HG02852 (cell line): ENCODE measurements around the gene MAP3K9.
"Not testable (repeated sequence)": the region's sequence is repeated elsewhere in the genome, so short reads cannot be mapped to it uniquely, and the experiment has no call there.

Source experiments
- ATAC-seq: cut with Tn5 transposase; IDR thresholded peaks from one replicate; pipeline ENCODE4 v1.9.1; 2021; ENCODE audit warnings: mild to moderate bottlenecking, moderate library complexity; ENCODE audit not compliant: unreplicated experiment

The MAP3K9 gene

DNA sequence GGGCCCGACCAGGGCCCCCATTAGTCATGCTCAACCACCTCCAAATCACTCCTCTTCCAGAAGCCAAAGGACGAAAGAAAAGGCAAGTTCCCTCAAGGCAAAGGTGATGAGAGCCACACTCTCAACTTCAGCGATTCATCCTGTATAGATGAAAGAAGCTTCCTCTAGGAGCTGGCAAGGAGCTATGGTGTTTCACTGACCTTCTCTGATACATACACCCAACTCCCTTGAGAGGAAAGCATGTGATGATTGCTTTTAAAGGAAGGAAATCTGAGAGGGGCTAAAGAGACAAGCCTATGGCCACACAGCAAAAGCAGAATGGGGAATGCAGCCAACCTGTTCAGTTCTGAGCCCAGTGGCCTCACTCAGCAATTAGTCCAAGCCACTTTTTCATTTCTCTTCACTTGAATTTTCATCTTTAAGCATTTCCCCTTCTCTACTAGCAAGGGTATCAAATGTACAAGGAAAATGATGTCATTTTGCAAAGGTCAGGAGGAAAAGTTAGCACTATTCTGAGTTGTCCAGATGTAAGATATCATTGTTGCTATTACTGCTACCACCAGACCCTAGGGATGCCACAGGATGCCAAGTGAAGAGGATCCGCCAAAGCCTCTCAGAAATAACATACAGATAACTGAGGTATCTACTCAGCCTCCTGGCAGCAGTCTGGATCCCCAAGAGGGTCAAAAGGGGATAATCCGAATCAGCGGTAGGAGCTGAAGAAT lies 82.5 kb downstream of the MAP3K9 start:
- ATAC-seq, result no peak

DNA sequence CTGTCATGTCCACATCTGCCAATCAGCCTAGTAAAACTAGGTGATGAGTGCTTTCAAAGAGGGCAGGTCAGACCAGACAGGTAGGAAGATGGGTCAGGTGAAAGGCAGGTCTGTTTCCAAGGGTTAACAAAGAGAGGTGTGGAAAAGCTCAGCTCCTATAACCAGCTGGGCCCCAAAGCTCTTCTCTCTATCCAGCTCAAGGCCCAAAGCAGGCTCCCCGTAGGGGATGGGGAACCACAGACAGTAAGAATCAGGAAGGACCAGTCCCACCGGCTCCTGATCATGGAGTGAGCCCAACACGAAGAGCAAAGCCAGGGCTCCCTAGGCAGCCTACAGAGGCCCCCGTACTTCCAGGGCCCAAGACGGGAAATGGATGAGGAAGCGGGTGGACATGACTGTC lies 84.4 kb downstream of the MAP3K9 start:
- no peak for ATAC-seq

DNA sequence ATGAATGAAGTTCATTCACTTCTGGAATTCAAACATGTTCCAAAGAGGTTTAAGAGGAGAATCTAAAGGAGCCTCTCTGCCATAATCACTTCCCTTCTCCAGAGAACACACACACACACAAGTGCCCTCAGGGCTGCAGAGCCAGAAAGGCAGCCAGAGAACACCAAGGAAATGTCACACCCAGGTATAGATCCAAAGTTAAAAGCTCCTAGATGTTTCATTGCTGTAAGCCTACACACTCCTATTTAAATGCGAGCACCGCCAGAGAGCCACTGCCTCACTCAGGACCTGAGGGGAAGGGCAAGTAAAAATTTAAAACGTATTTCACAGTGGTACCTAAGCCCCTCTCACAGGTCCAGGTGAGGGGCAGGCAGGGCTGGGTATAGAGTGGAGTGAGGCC lies 85.2 kb downstream of the MAP3K9 start:
- no peak for ATAC-seq

DNA sequence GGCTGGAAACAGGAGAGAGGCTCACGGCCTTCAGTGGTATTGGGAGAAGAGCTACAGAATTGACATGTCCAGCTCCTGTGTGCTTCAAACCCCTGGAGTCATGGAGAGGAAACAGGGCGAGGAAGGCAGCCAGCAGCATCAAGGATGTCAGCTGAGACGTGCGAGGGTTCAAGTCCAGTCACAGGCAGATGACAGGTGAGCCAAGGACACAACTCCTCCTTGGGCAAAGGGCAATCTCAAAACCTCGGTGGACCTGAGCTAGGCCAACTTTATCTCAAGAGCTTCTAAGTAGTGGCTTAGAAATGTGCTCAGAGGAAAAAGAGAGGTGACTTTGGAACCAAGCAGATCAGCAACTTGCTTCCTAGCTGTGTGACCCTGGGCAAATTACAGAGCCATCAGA lies 86.0 kb downstream of the MAP3K9 start:
- no peak for ATAC-seq

DNA sequence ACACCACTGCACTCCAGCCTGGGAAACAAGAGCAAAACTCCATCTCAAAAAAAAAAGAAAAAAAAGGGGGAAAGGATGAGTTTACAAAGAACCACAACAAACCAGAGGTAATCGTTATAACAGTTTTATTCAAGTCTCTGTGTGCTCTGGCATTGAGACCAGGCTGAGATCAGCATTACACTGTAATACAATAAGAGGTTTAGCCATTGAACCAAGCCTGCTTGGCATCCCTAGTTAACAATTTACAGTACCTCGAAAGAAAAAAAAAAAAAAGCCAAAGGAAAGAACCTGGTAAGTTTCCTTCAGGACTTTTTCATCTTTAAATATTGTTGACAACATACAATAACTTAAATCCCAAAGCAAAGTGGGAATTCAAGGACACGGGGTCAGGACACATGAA lies 86.9 kb downstream of the MAP3K9 start:
- no peak for ATAC-seq

DNA sequence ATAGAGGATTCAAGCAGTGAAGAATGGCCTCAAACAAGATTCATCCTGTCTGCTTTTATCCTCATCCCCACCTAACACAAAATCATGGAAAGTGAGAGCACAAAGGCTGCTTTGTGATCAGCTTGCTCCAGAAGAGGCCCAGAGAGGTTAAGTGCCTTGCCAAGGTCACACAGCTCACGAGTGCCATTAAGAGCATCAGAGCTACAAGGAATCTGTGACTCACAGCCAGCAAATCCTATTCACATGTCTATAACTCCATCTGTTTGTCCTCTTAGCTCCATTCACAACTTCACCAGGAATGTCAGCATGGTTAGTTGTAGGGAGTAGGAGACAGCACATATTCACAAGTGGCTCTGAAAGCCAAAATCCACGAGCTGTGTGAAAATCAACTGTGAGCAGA lies 87.8 kb downstream of the MAP3K9 start:
- ATAC-seq, result no peak

DNA sequence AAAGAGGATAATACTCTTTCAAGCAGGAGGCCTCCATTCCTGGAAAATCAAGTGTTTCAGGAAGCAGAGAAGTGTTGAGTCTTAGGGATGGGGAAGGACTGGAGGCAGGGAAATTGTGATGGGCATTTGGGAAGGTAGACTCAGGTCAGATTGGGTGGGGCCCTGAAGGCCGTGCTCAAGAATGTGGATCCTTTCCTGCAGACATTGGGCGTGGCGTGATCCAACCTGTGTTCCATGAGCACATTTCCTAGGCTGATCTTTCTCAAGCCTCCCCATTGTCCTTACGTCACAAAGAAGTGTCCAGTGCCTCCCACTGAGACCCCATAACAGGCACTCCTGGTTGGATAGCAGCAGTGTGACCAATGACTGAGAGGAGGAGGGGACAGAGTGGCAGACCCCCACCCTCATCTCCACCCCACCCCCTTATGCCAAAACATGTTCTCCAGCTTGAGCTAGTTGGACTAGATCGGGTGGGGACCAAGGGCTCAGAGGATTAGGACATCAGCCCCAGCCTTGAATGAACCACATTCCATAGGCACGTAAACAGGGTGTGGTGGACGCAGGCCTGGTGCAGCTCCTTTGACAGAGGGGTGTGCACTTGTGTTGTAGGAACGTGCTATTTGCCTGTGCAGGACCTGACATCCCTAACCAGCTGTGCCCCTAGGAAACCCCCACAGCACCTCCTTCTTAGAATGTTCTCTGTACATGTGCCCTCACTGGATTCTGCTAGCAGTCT lies 90.8 kb downstream of the MAP3K9 start:
- no peak for ATAC-seq

DNA sequence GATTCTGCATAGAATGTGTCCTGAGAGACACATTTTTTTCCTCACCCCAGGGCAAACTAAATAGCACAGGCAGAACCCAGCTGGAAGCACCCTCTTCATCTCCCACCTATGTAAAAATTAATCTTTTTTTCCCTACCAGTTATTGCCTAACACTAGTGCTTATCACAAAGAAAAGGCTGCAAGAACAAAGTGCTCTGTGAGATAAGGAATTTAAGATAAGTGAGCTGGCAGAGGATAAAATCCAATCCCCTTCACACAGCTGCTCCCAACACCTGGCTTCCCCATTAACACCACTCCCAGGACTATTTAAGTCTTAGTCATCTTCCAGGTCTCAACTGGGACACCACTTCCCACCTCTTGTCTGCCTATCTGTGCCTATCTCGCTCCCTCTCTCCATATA lies 92.4 kb downstream of the MAP3K9 start:
- ATAC-seq, result no peak

DNA sequence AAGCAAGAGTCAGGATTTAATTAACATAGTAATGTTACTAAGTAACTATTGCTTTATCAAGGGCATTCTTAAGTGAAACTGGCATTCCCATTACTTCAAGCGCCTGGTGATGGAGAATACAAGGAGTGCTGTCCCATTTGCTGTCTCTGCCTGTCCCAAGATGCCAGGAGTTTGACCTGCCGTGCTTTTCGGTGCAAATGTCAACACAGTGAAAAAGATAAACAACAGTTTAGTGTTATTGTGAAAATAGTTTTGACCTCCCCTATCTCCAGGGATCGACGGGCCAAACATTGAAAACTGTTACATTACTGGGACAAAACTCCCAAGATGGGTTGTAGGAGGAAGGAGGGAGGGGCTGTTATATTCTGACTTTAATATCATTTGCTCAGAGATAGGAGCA lies 92.8 kb downstream of the MAP3K9 start:
- ATAC-seq, result no peak

DNA sequence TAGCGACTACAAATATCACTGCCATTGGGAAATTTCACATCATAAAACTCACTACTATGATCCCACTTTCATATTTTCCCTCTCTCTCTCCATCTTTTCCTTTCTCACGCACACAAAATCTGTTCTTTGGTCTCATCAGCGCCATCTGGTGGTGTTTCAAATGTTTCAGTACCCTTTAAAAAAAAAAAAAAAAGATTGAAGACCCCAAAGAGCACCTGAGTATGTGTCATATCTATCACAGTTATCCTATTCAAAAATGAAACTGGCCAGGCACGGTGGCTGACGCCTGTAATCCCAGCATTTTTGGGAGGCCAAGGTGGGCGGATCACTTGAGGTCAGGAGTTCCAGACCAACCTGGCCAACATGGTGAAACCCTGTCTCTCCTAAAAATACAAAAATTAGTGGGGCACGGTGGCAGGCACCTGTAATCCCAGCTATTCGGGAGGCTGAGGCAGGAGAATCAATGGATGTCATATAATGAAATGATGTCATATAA lies 95.2 kb downstream of the MAP3K9 start:
- ATAC-seq, result no peak

DNA sequence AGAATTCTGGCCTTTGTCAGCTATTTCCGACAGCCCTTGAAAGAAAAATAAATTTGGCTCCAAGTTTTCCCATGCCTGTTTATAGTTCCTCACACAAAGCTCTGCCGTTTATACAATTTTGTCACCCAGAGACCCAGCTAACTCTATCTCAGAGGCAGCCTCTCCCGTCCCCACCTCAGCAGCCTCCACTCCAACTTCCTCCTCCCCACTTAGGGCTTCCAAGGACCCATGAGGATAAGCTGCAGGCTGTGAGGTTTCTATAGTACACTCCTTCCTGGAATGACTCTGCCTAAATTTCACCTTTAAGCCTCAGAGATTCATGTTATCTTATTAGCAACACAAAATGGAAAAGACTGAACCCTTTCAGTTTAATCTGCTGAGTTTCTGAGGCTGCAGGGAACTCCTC lies 95.8 kb downstream of the MAP3K9 start:
- no peak for ATAC-seq

DNA sequence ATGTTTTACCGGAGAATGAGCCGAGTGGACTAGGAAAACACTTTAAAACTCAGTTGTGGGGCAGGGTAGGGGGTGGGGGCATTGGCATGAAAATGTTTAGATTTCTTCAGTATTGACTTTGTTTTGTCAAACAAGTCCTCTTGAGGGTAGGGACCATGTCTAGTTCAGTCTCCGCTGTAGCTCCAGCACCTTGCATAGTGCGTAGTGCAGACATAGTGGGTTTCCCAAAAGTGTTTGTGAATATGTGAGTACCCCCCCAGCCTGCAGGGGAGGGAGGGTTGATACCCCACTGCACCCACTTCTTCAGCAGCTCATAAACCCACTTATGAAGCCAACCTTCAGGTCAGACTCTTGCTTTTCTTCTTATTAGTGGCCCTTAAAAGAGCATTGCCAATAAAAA lies 96.2 kb downstream of the MAP3K9 start:
- ATAC-seq, result no peak

DNA sequence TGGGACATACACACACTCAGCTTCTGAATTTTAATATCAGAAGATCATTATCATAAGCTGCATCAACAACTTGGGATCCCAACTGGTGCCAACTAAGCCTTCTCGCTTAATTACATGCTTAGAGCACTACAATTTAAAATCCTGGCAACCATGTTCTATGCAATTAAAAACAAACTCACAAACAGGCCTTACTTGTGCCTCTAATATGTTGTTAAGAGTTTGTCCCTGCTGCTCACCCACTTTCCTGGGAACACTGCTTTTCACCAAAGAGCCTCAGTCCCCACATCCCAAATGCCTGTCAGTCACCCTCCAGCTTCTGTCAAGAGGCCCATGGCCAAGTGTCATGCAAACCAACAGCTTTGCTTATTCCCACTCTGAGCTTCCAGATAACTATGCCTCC lies 97.9 kb downstream of the MAP3K9 start:
- ATAC-seq, result no peak

DNA sequence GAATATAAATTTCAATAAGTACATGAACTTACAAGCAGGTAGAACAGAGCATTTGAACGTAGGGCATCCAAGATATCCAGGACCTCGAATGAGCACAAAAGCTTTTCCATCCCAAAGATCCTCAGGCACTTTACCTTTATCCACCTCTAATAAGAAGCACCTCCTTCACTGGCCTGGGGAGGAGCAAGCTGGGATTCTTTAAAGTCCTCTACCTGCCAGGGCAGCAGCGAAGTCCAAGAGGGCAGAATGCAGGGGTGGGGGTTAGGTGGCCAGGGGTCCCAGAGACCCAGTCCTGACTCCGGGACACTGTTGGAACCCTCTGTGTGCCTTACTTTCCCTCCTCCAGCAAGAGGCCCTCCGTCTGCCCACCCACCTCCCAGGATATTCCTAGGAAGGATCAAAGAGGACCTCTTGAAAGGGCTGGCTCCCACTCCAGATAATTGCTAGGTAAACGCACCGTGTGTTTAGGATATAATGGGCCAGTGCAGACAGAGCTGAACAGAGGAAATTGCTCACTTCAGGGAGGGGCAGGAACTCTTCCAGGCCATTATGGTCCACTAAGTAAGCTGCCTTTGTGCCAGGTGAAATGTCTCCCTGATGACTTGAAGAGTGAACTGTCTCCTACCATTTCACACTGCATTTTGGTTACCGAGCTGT lies 99.5 kb downstream of the MAP3K9 start:
- ATAC-seq, result no peak

DNA sequence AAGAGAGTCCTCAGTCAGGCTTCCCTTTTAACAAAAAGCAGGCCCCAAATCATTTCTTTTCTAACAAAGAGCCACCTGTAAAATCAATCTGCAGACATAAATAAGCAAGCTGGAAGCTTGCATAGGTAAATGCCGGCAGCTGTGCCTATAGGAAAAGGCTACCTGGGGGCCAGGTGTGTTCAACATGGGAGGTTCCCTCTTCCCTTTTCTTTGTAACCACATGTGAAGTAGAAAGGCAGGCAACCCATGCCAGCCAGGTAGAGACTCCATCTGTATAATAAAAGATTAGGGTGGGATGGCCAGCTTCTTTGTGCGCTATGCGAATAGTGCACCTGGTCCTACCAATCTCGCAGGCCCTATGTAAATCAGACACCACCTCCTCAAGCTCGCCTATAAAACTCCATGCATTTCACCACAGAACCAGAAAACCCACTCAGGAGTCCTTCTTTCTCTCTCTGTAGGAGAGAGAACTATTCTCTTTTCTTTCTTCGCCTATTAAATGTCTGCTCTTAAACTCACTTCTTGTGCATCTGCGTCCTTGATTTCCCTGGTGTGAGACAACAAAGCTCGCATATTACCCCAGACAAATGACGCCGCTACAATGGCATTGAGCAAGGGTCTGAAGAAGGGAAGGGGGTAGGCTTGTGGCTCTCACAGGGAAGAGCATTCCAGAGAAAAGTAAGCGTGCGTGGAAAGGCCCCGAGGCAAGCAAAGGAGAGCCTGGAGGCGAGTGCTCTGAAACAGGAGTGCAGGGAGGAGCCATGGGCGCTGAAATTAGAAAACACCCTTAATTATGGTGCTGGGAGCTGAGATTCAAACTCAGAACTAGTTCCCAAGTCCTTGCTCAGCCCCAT lies 100.4 kb downstream of the MAP3K9 start:
- ATAC-seq, result no peak

DNA sequence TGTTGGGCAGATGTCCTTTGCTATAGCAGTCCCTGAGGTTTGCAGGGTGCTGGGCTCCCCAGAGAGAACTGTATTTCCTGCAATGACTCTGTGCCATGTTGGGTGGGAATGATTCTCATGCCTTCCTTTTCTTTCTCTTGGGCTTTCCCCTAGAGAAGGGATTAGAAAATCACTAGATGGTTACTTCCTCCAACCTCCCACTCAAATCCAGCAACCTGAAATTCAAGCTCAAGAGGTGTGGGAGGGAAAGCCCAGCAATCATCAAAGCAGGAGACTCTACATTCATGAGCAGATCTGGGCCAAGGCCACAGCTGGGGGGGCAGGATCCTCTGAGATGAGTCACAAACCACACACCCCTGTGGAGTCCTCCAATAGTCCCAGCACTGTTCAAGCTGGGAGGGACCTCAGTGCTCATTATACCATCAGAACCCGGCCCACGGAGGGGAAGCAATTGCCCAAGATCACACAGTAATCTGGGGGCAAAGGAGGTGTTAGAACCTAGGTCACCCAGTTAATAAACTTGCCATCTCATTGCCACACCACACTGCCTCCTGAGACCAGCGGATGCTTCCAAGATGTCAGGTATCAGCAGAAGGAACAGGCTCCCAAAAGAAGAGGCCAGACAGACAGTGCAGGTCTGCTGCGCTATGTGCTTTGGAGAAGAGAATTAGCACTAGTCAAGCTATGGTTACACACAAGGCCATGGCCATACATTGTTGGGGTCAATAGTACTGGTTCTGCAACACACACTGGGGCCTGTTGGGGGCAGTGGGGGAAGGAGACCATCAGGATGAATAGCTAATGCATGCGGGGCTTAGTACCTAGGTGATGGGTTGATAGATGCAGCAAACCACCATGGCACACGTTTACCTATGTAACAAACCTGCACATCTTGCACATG lies 101.9 kb downstream of the MAP3K9 start:
- ATAC-seq, result peak; percentile 89

DNA sequence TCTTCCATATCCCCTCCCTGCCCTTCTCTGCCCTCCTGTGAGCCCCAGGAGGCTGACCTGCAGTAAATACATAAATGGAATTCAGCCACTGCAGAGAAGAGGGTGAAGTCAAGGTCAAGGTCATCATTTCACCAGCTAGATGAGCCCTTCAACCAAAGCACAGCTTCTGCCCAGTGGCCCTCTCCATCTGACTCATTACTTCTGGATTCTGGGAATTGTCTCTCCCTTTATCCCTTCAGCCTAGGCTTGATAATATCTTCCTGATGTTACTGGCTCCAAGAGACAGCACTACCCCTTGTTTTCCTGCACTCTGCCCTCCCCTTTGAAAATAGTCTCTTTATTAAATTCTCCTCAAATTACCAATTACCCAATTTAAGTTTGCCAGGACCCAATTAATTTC lies 103.1 kb downstream of the MAP3K9 start:
- ATAC-seq, result no peak

DNA sequence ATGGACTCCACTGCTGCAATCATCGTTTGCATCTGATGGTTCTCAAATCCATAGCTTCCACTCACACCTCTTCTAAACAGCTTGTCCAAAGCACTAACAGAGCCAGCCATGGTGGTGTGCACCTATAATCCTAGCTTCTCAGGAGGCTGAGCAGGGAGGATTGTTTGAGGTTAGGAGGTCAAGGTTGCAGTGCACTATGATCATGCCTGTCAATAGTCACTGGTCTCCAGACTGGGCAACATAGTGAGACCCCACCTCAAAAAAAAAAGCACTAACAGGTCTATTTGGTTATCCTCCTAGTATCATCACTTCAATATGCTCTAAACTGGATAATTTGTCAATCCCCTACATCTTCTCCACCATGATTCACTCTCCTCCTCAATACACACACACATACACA lies 104.4 kb downstream of the MAP3K9 start:
- no peak for ATAC-seq

DNA sequence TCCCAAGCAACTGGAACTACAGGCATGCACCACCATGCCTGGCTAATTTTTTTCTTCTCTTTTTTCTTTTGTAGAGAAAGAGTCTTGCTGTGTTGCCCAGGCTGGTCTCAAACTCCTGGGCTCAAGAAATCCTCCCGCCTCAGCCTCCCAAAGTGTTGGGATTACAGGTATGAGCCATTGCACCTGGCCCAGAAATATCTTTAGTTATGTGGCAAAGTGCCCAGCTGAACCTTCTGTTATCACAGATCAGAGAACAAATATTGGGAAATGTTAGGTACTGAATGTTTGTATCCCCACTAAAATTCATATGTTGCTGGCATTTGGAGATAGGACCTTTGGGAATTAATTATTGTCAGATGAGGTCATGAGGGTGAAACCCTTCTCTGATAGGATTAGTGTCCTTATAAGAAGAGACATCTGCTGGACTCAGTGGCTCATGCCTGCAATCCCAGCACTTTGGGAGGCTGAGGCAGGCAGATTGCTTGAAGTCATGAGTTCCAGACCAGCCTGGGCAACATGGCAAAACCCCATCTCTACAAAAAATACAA lies 105.6 kb downstream of the MAP3K9 start:
- not testable (repeated sequence) for ATAC-seq

DNA sequence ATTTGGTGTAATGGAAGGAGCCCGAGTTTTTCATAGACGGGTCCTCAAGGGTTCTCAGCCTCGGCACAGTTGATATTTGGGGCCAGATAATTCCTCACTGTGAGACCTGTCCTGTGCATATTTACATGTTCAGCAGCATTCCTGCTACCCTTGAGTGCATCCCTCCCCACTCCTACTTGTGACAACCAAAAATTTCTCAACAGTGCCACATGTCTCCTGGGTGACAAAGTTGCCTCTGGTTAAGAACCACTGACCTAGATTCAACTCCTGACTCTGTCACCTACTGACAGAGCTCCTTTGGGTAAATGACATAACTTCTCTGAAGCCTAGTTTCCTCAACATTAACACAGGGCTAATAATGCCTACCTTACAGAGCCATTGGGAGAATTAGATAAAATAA lies 107.2 kb downstream of the MAP3K9 start:
- ATAC-seq, result no peak
